ENCODE measurements around the gene DNAJC16.

- TF ChIP-seq, protein P1, sequence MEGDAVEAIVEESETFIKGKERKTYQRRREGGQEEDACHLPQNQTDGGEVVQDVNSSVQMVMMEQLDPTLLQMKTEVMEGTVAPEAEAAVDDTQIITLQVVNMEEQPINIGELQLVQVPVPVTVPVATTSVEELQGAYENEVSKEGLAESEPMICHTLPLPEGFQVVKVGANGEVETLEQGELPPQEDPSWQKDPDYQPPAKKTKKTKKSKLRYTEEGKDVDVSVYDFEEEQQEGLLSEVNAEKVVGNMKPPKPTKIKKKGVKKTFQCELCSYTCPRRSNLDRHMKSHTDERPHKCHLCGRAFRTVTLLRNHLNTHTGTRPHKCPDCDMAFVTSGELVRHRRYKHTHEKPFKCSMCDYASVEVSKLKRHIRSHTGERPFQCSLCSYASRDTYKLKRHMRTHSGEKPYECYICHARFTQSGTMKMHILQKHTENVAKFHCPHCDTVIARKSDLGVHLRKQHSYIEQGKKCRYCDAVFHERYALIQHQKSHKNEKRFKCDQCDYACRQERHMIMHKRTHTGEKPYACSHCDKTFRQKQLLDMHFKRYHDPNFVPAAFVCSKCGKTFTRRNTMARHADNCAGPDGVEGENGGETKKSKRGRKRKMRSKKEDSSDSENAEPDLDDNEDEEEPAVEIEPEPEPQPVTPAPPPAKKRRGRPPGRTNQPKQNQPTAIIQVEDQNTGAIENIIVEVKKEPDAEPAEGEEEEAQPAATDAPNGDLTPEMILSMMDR (optimal IDR thresholded peaks at IDR 0.05 in 1 of 3, IDR thresholded peaks at IDR 0.05 in 1 of 3, conservative IDR thresholded peaks at IDR 0.05 in 1 of 3; ENCODE audit: extremely low read depth in 1 of 3, insufficient read depth in 2 of 3, low read length in 3 of 3) = no peak
- no peak for TF ChIP-seq EZH2 (IDR thresholded peaks at IDR 0.05; ENCODE audit: low read length)
Observed at GRCh38 chr1:15510611-15511405, 15.8 kb upstream of the DNAJC16 start.

Data from keratinocyte (primary cell).